ENCODE data around the gene GABPB2.

- TF ChIP-seq CTCF (IDR thresholded peaks at IDR 0.05; ENCODE audit: insufficient read depth, low read length, poor library complexity, severe bottlenecking) (no peak), EZH2phosphoT487 (conservative IDR thresholded peaks at IDR 0.05; ENCODE audit: low read length) (no peak)
Measured at GRCh38 chr1:151058692-151059091, 11.9 kb upstream of the GABPB2 start.
